Activated CD8-positive, alpha-beta memory T cell treated with anti-CD3 and anti-CD28 coated beads, Interleukin-2, amount 50 U/mL, for 24 hours (primary cell): Measurements from ENCODE around the gene AK5.

ENCODE experiments used
- DNase-seq: peaks from one replicate; pipeline ENCODE4 v3.0.0-alpha.2; 2020; ENCODE audit errors: extremely low read depth

AK5 gene

GRCh38 chr1:77438236-77438913 lies 156.6 kb downstream of the AK5 start:
- DNase-seq, result no peak

DNA sequence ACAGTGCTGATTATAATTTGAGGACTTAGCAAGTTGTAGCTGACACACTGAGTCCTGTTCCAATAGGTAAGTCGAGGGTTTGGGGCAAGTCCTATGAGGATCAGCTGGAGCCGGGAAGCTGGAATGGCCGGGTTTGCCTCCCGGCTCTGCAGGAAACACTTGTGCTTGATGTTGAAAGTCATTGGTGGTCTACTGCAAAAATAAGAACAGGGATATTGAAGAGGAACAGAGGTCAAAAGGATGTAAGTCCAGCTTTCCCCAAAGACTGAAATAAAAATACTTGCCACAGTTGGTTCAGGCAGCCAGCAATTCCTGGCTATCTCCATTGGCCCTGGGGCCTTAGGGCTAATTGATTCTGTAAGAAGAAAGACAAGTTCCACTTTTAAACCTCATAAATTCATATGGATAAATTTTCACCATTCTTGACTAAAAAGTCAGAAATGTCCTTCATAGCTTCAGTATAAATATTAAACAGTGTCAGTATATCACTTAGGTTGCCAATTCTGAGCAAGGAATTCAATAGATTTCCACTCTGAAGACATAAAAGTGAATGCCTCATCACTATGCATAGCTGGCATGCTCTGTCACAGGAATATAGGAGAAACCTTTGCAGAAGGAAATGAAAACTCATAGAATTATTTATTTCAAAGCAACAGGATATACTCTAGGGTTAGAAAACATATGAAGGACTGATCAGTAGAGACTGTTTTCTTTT lies 165.2 kb downstream of the AK5 start:
- no peak for DNase-seq

DNA sequence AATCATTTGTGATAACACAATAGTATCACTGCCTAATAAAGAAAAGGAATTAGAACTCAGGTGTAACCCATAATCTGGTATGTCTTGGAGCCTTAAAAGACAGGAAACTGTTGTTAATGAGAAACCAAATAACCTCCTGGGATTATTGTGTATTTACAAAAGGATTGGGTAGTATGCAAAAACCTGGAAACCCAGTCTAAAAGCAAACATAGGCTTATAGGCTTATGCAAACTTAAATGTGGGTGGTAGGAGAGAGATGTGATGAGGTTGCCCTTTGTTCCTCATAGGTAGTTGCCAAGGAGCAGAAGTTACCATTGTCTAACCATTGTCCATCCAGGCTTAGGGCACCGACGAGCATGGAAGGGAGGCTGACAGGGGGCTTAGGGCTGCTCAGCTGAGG lies 165.8 kb downstream of the AK5 start:
- no peak for DNase-seq

DNA sequence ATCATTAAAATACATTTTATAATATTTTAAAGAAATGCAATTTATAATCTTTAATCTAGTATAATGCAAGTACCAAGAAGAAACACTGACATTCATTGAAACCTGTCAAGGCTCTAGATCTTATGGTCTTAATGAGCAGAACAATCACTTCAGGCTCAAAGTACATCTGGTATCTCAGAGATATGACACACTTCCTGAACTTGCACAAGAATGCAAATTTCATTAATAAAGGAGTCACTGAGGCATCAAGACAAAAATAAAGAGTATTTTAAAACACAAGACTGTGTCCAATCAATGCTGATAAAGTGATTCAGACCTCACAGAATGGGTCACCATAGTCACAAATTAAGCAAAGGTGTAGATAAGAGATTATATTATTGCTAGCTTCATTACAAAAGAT lies 178.1 kb downstream of the AK5 start:
- DNase-seq, result no peak

GRCh38 chr1:77461691-77462090 lies 179.9 kb downstream of the AK5 start:
- DNase-seq, result no peak

GRCh38 chr1:77463216-77463615 lies 181.4 kb downstream of the AK5 start:
- DNase-seq, result no peak

GRCh38 chr1:77465139-77465538 lies 183.3 kb downstream of the AK5 start:
- DNase-seq, result no peak

DNA sequence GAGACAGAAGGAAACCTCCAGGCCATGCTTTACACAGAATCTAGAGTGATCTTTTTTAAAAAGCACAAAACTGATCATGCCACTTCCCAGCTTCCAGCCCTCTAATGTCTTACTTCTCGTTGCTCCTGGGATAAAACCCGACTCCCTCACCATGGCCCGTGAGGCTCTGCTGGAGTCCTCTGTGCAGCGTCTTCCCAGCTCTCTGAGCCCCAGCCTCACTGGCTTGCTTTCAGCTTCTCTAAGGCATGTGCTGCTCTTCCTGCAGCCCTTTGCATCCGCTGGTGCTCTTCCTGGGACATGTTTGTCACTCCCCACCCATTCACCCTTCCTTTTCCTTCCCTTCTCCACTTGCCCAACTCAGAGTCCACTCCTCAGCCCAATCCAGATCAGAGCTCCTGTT lies 184.1 kb downstream of the AK5 start:
- no peak for DNase-seq

GRCh38 chr1:77467021-77467595 lies 185.3 kb downstream of the AK5 start:
- no peak for DNase-seq

GRCh38 chr1:77467741-77468140 lies 185.9 kb downstream of the AK5 start:
- DNase-seq, result no peak

GRCh38 chr1:77468257-77468948 lies 186.6 kb downstream of the AK5 start:
- DNase-seq, result no peak

DNA sequence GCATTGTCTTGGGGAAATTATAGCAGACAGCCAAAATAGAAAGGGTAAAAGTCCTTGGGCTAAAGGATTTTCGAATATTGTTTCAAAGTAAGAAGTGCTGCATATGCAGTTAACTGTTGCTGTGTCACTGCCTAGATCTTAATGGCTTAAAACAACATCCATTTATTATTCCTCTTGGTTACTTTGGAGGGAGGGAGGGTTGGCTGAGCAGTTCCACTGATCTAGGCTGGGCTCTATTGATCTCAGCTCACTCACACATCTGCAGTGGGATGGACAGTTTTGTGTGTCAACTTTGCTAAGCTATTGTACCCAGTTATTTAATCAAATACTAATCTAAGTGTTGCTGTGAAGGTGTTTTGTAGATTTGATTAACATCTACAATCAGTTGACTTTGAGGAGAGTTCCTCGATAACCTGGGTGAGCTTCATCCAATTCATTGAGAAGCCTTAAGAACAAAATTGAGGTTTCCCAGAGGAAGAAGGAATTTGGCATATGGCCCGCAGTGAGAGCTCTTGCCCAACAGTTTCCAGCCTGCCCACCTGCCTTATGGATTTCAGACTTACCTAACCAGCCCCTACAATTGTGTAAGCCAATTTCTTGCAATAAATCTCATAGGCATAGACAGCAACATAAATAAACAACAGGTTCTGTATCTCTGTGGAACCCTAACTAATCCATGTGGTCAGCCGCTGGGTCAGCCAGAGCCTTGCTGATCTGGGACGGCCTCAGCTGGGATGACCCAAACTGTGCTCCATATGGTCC lies 187.3 kb downstream of the AK5 start:
- no peak for DNase-seq

- no peak for DNase-seq
Observed at GRCh38 chr1:77471691-77472090, 189.9 kb downstream of the AK5 start.

- DNase-seq, result no peak
Observed at GRCh38 chr1:77473690-77474089, 191.9 kb downstream of the AK5 start.

DNA sequence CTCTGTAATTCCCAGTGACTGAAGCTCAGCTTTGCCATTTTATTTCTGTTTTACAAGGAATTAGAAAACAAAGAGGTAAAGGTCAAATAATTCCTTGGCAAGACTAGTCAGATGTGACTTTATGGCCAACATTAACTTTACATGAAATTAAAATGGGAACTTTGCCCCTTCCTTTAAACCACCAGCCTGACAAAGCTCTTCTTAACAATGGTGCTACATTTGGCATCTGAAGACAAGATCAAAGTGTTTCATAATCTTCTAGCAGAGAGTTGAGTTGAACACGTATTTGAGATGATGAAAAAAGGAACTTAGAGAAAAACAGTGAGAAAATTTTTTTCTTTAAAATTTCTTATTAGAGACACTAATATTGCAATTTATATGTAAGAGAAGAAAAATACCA lies 193.8 kb downstream of the AK5 start:
- no peak for DNase-seq

- DNase-seq, result no peak
Observed at GRCh38 chr1:77476475-77476874, 194.7 kb downstream of the AK5 start.

- no peak for DNase-seq
Observed at GRCh38 chr1:77484334-77484733, 202.5 kb downstream of the AK5 start.

DNA sequence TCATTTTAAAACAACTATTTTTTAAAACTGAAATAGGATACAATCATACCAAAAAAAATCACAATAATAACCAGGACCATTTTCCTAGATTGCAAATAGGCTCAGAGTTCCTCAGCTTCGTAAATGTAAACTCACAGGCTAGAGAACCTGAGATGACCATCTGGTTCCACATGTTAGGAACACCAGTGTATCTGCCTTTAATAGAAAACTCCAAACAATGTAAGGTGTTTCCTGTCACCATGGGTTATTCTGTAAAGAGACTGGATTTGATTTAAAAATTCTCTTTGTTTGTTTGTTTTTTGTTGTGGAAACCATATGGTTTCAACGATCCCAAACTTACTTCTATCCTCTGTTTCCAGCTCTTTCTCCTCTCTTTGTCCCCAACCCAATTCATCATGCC lies 203.1 kb downstream of the AK5 start:
- DNase-seq, result no peak

- no peak for DNase-seq
Observed at GRCh38 chr1:77487631-77488030, 205.8 kb downstream of the AK5 start.

DNA sequence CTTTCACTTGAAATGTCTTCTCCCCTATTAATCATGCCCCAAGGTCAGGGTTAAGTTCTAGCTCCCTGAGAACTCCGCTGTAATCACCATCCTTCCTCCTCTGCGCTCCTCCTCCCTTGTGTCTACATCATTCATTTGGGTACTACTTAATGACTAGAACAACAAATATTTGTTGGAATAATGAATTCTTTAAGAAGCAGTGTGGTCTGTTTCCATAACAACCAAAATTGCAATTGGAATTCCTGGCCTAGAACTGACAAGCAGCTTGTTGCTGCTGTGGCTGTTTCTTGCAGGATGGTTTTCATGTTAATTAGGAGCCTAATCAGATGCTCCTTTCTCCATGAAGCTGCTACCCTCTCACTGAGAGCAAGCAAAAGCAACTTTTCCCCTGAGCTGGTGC lies 208.1 kb downstream of the AK5 start:
- DNase-seq, result no peak

GRCh38 chr1:77494026-77494425 lies 212.2 kb downstream of the AK5 start:
- DNase-seq, result no peak

GRCh38 chr1:77498918-77499317 lies 217.1 kb downstream of the AK5 start:
- DNase-seq, result no peak
